Esophagus squamous epithelium (tissue), 5 donors: ENCODE data around the gene COX19. TPM values are rescaled to one million over a fixed set of nuclear protein-coding genes. Genes with fewer than 3 reads are reported as not detected.

Experiments used
- DNase-seq: peaks from one replicate; lab custom pipeline; 2025; lab: John Stamatoyannopoulos, UW
- H3K27ac ChIP-seq, 4 donors: fragments of 200-600 bp; sonication (generic); one replicate each; pipeline ENCODE4 v1.5.1; 2016 to 2019; ENCODE audit warnings: mild to moderate bottlenecking in 1 of 4
- H3K27me3 ChIP-seq, 4 donors: fragments of 200-600 bp; sonication (generic); 1 replicate in 3 of 4; 2 replicates in 1 of 4; pipeline versions ENCODE4 v1.5.1 to v1.6.0; 2017 to 2021; ENCODE audit warnings: antibody characterized with exemption in 1 of 4
- H3K36me3 ChIP-seq, 3 donors: fragments of 200-600 bp; sonication (generic); one replicate each; pipeline ENCODE4 v1.5.1; 2016 to 2019
- H3K4me1 ChIP-seq, 3 donors: fragments of 200-600 bp; sonication (generic); one replicate each; pipeline ENCODE4 v1.5.1; 2017 to 2019
- H3K4me3 ChIP-seq, 4 donors: fragments of 200-600 bp; sonication (generic); 1 replicate in 3 of 4; 2 replicates in 1 of 4; pipeline ENCODE4 v1.5.1; 2016 to 2019; ENCODE audit warnings: mild to moderate bottlenecking in 2 of 4, moderate library complexity in 1 of 4
- H3K9me3 ChIP-seq, 3 donors: fragments of 200-600 bp; sonication (generic); one replicate each; pipeline ENCODE4 v1.5.1; 2016 to 2019
- CTCF ChIP-seq, 6 experiments: fragments of 450-650 bp in 4 of 6; fragments of 200-600 bp in 2 of 6; sonication (generic) in 2 of 6; IDR thresholded peaks; one replicate each; pipeline ENCODE4 v1.5.1; 2016 to 2019; ENCODE audit warnings: antibody characterized with exemption in 6 of 6, mild to moderate bottlenecking in 4 of 6, moderate library complexity in 4 of 6
- POLR2A ChIP-seq, 4 donors: fragments of 450-650 bp; IDR thresholded peaks; one replicate each; pipeline ENCODE4 v1.6.1; 2017; ENCODE audit warnings: antibody characterized with exemption in 4 of 4, mild to moderate bottlenecking in 4 of 4, moderate library complexity in 3 of 4
- WGBS, 2 donors: methylation state at CpG; one replicate each; pipeline ENCODE4 v1.1.5; 2018; 5-methylcytosine and 5-hydroxymethylcytosine counted together
- intact Hi-C: fragments of 100-400 bp; cut with DNase I; formaldehyde crosslinking; loops from one replicate; pipeline ENCODE4 v1.15.0; 2022
- total RNA-seq, 4 donors: library from RNA; depleted of rRNA; stranded (reverse); fragments of >200 nt; gene quantifications; one replicate each; pipeline ENCODE4 v1.1.0, GENCODE V29; 2016
- donor health status: DM: yes; HTN: yes; CAD: no.

COX19 gene
- 10 to 100 TPM in 1 of 4 donors, 1 to 10 TPM in 3; 4.0 to 13.0 (median 6.9) TPM for total RNA-seq

- peaks cover 5 to 37% (median 18%) of the 10 kb centered on the region in 3 donors for H3K36me3 ChIP-seq
- intact Hi-C loops = no loop called here
- no peaks in the 10 kb centered on the region for H3K27me3 ChIP-seq
- H3K4me3 ChIP-seq = peak within 1 kb of the TSS; percentile 87 to 100 (median 94)
- peak; percentile 47 for DNase-seq
- H3K27ac ChIP-seq = peak within 1 kb of the TSS; percentile 95 to 100 (median 98)
- H3K4me1 ChIP-seq = peaks cover 18 to 41% (median 21%) of the 10 kb centered on the region in 3 donors
- no peaks in the 10 kb centered on the region for H3K9me3 ChIP-seq
- 0 to 3% methylated on average over 25 to 31 of the region's 78 CpGs for WGBS, 2 donors
- TF ChIP-seq CTCF (IDR thresholded peaks at IDR 0.05) (peak in 2 of 6 experiments; percentile 4 to 6), POLR2A (IDR thresholded peaks at IDR 0.05) (peak in 2 of 4 donors; percentile 65 to 82)
Measured at GRCh38 chr7:974820-975681, at the start of gene COX19. Gene COX19 (minus strand): TSS chr7:975549. CDS start chr7:975509, 40 bp downstream.

- H3K4me3 ChIP-seq = no peak overlapping the region
- H3K27ac ChIP-seq = no peak overlapping the region
- H3K27me3 ChIP-seq = no peaks in the 10 kb centered on the region
- no peak for TF ChIP-seq POLR2A (IDR thresholded peaks at IDR 0.05)
- no peak for TF ChIP-seq CTCF (IDR thresholded peaks at IDR 0.05)
- H3K9me3 ChIP-seq = no peaks in the 10 kb centered on the region
- no peak for DNase-seq
- intact Hi-C loops = no loop called here
- WGBS, 2 donors = 71 to 81% methylated on average over 8 to 12 of the region's 15 CpGs
- H3K36me3 ChIP-seq = peaks cover 0 to 50% (median 0%) of the 10 kb centered on the region in 3 donors
- H3K4me1 ChIP-seq = peaks cover 13 to 32% (median 16%) of the 10 kb centered on the region in 3 donors
Measured at GRCh38 chr7:1024331-1024841, 49.0 kb upstream of the COX19 start.

- peaks cover 0 to 60% (median 0%) of the 10 kb centered on the region in 3 donors for H3K36me3 ChIP-seq
- no peak overlapping the region for H3K27ac ChIP-seq
- WGBS, 2 donors = 95 to 98% methylated on average over 13 to 17 of the region's 45 CpGs
- intact Hi-C loops = no loop called here
- no peaks in the 10 kb centered on the region for H3K27me3 ChIP-seq
- no peak overlapping the region for H3K4me3 ChIP-seq
- H3K4me1 ChIP-seq = peaks cover 7 to 19% (median 9%) of the 10 kb centered on the region in 3 donors
- DNase-seq = no peak
- no peak for TF ChIP-seq POLR2A (IDR thresholded peaks at IDR 0.05)
- TF ChIP-seq CTCF (IDR thresholded peaks at IDR 0.05) = no peak
- H3K9me3 ChIP-seq = no peaks in the 10 kb centered on the region
Measured at GRCh38 chr7:1022801-1023465, 47.6 kb upstream of the COX19 start.

DNA sequence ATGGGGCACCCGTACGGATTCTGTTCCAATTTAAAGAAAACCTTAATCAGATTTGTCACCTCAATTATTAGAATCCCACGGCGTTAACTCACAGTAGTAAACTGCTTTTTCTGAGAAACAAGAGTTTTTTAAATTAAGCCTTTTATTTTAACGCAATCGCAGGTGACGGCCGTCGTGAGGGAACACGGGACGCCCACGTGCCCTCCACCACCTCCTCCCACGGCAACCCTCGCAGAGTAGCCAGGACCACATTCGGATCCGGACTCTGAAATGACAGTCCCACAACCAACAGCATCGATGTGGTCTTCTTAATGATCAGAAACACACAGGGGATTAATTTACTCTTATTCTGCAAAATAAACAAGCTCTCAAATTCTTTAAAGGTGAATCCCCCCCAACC is 47.0 kb upstream of the COX19 start:
- WGBS, 2 donors = 95 to 96% methylated on average over 17 of the region's 17 CpGs
- no peak for DNase-seq
- Histone ChIP-seq H3K4me3 (no peak overlapping the region), H3K27ac (no peak overlapping the region), H3K36me3 (peaks cover 0 to 64% (median 0%) of the 10 kb centered on the region in 3 donors), H3K9me3 (no peaks in the 10 kb centered on the region), H3K4me1 (peaks cover 3 to 13% (median 4%) of the 10 kb centered on the region in 3 donors), H3K27me3 (no peaks in the 10 kb centered on the region)
- TF ChIP-seq POLR2A (IDR thresholded peaks at IDR 0.05) (no peak), CTCF (IDR thresholded peaks at IDR 0.05) (no peak)
- intact Hi-C loops = no loop called here
